Coronary artery (tissue), 2 donors: ENCODE results near the gene ENPP6.

Experiments
- DNase-seq: peaks from one replicate; pipeline ENCODE4 v3.0.0-alpha.2; 2017; ENCODE audit warnings: low spot score
- H3K27ac ChIP-seq, 2 donors: fragments of 200-600 bp; sonication (generic); one replicate each; pipeline ENCODE4 v1.5.1; 2016 to 2019
- H3K4me3 ChIP-seq: fragments of 200-600 bp; sonication (generic); 2 replicates; pipeline ENCODE4 v1.5.1; 2016; ENCODE audit warnings: mild to moderate bottlenecking, moderate library complexity
- CTCF ChIP-seq: fragments of 200-600 bp; sonication (generic); IDR thresholded peaks from one replicate; pipeline ENCODE4 v1.5.1; 2019; ENCODE audit warnings: antibody characterized with exemption

ENPP6 gene

GRCh38 chr4:184101711-184102110 is 116.0 kb downstream of the ENPP6 start:
- no peak for TF ChIP-seq CTCF
- DNase-seq = no peak
- Histone ChIP-seq H3K27ac (no peak overlapping the region), H3K4me3 (no peak overlapping the region)

- H3K4me3 ChIP-seq = no peak overlapping the region
- no peak overlapping the region for H3K27ac ChIP-seq
- TF ChIP-seq CTCF = no peak
- no peak for DNase-seq
These were observed 117.3 kb downstream of the ENPP6 start for GRCh38 chr4:184100297-184100885.

DNA sequence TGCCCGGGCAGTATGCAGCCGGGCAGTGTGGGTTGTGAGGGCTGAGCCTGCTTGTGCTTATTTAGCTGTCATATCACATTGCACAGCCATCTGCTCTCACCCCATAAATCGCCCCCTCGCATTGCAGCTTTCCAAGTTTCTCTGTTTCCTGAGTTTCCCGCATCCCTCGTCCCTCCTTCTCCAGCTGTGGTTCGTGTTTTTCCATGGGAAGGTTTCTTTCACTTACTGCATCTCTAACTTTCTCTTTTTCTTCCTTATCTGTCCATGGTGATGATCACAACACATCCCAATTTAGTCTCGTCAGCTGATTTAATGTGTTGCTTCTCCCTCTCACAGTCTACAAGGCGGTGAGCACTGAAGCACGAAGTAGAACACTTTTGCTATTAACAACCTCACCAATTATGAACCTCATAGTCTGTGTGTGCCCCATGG is 118.1 kb downstream of the ENPP6 start:
- Histone ChIP-seq H3K4me3 (no peak overlapping the region), H3K27ac (no peak overlapping the region)
- DNase-seq = no peak
- TF ChIP-seq CTCF = no peak

GRCh38 chr4:184099000-184099399 is 118.7 kb downstream of the ENPP6 start:
- no peak for DNase-seq
- H3K4me3 ChIP-seq = no peak overlapping the region
- no peak overlapping the region for H3K27ac ChIP-seq
- TF ChIP-seq CTCF = no peak

DNA sequence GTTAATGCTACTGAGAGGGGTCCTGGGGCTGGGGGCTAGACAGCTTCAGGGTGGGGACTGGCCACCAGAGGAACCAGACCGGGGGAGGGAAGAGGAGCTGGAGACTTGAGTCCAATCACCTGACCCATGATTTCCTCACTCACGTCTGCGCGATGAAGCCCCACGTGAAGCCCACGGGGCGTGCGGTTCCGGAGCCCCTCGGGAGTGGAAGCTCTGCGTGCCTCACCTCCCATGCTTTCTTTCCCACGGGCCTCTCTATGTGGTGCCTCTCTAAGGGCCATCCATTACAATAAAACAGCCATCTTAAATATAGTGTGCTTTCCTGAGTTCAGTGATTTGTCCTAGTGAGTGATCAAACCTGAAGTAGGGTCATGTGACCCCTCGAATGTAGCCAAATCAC is 119.9 kb downstream of the ENPP6 start:
- no peak for TF ChIP-seq CTCF
- no peak for DNase-seq
- no peak overlapping the region for H3K27ac ChIP-seq
- no peak overlapping the region for H3K4me3 ChIP-seq

- Histone ChIP-seq H3K27ac (no peak overlapping the region), H3K4me3 (peak overlapping the region; percentile 63)
- no peak for DNase-seq
- TF ChIP-seq CTCF = no peak
These were observed 120.5 kb downstream of the ENPP6 start for GRCh38 chr4:184097241-184097605.

GRCh38 chr4:184096561-184097240 is 121.0 kb downstream of the ENPP6 start:
- no peak overlapping the region for H3K27ac ChIP-seq
- no peak for DNase-seq
- no peak for TF ChIP-seq CTCF
- peak overlapping the region; percentile 63 for H3K4me3 ChIP-seq
